Measurements from ENCODE around the gene C20orf202. TPM values are rescaled to one million over a fixed set of nuclear protein-coding genes. Genes with fewer than 3 reads are reported as not detected.

Gene C20orf202
- polyA plus RNA-seq, 2 of the 4 experiments (the other 2 are of a cell fraction): 0.12 TPM; not detected in 1

DNA sequence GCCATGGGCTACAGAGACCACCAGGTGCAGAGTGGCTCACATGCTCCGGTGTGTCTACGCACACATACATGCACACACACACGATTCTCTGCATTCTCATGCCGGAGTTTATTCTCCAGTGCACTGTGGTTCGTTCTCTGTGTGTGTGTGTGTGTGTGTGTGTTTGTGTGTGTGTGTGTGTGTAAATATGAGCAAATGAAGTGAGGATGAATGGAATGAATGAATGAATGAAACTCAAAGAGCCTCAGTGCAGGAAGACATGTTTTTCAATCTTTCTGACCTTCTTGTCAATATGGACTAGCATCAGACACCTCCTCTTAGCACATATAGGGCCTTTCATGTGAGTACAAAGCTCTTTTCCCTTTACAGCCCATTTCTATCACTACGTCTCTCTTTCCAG is 20.1 kb upstream of the C20orf202 start (continued):
- no peak for TF ChIP-seq REST (IDR thresholded peaks at IDR 0.05)
- TF ChIP-seq NR3C1 (IDR thresholded peaks at IDR 0.05): no peak
- no peak for TF ChIP-seq PHF8 (IDR thresholded peaks at IDR 0.05; ENCODE audit: borderline replicate concordance, low read depth)
- no peak for TF ChIP-seq HOXB5 (CRISPR knock-in tag; IDR thresholded peaks at IDR 0.05)

GRCh38 chr20:1184260-1184637 is 19.0 kb upstream of the C20orf202 start:
- Histone ChIP-seq H3K27ac (no peak overlapping the region), H3K4me1 (peaks cover 16% of the 10 kb centered on the region), H3K9me3 (no peaks in the 10 kb centered on the region), H3K4me3 (no peak overlapping the region; the same call in 2 of the 3 replicates), H3K4me2 (peak overlapping the region; percentile 93)
- TF ChIP-seq CBX8 (IDR thresholded peaks at IDR 0.05) (no peak), SREBF2 (IDR thresholded peaks at IDR 0.05) (no peak), ESRRA (IDR thresholded peaks at IDR 0.05; ENCODE audit: borderline replicate concordance, low read length) (no peak), ZC3H11A (IDR thresholded peaks at IDR 0.05) (no peak), POLR2AphosphoS2 (conservative IDR thresholded peaks at IDR 0.05; ENCODE audit: low read length) (no peak)
- ChIA-PET CTCF (interaction anchor here (0.8 to 5.3 kb wide), 10 partner anchors 11 to 228 kb away, joined by 3 to 91 read pairs (median 4); no protein-coding TSS in a partner anchor), POLR2A (no interaction called here)
- WGBS (ENCODE audit: missing lambda C conversion rate): 94% methylated on average over 13 of the region's 13 CpGs
- DNase-seq (ENCODE audit: low read depth in 1 of 2, low spot score in 1 of 2): no peak
- ATAC-seq: no peak
- FAIRE-seq: no peak

DNA sequence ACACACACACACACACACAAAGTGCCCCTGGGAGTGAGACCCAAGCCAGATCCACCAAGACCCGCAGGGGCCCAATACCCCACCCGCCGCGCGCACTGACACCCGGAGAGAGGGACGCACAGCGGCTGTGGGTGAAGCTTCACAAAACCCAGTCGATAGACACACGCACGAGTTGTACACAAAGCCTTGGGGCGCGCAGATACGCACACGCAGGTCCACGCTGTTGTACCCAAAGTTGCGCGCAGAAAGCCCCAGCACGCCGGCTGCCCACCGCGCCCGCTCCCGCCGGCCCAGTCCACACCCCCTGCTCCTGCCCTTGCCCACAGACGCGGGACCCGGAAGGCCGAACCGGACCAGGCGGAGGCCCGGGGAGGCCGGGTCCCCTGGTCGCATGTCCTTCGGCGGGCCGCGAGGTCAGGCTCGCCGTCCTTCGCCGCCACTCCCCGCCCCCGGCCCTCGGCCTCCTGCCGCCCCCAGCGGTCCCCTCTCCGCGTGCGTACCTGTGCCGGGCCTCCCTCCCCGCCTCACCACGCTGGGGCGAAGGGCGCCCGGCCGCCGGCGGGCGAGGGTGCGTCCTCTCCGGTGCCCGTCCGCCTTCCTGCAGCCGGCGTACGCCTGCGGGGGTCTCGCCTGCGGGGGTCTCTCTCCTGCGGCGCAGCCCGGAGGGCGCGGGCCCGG is 18.5 kb upstream of the C20orf202 start, which contains the start of gene TMEM74B:
TMEM74B (minus strand) TSS at position 344 of the 678 bp plus-strand sequence. CDS start 1,180 bp downstream, outside the sequence.
- Histone ChIP-seq H3K4me3 (peak within 1 kb of the TSS; percentile 94), H3K9me3 (no peaks in the 10 kb centered on the region), H3K27ac (peak within 1 kb of the TSS; percentile 76 to 90), H3K4me2 (peak within 1 kb of the TSS; percentile 93), H3K4me1 (peaks cover 16% of the 10 kb centered on the region)
- ChIA-PET POLR2A (no interaction called here), CTCF (interaction anchor here (0.6 to 5.3 kb wide), 19 partner anchors 12 to 370 kb away, joined by 3 to 91 read pairs (median 5); no protein-coding TSS in a partner anchor)
- no peak for DNase-seq (ENCODE audit: low read depth in 1 of 2, low spot score in 1 of 2)
- WGBS (ENCODE audit: missing lambda C conversion rate): 40% methylated on average over 45 of the region's 76 CpGs
- peak; percentile 15 to 20; a peak in 3 of 6 replicates for ATAC-seq
- FAIRE-seq: no peak
- TF ChIP-seq, protein P1, sequence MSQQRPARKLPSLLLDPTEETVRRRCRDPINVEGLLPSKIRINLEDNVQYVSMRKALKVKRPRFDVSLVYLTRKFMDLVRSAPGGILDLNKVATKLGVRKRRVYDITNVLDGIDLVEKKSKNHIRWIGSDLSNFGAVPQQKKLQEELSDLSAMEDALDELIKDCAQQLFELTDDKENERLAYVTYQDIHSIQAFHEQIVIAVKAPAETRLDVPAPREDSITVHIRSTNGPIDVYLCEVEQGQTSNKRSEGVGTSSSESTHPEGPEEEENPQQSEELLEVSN (IDR thresholded peaks at IDR 0.05; ENCODE audit: borderline replicate concordance, low read depth): 0 out of 2 replicates have a peak, but pooled peaks have one; percentile 41
- TF ChIP-seq JUN (IDR thresholded peaks at IDR 0.05): 0 out of 5 replicates have a peak, but pooled peaks of 1 of the 2 experiments have one; percentile 3
- peak; percentile 51; the same call in 1 of the 2 replicates for TF ChIP-seq PHF8 (IDR thresholded peaks at IDR 0.05; ENCODE audit: borderline replicate concordance, low read depth)
- TF ChIP-seq KDM1A (IDR thresholded peaks at IDR 0.05; ENCODE audit: low read depth): no peak
- TF ChIP-seq, protein P2, sequence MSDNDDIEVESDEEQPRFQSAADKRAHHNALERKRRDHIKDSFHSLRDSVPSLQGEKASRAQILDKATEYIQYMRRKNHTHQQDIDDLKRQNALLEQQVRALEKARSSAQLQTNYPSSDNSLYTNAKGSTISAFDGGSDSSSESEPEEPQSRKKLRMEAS (IDR thresholded peaks at IDR 0.05): peak; percentile 49

- TF ChIP-seq ZNF302 (CRISPR knock-in tag; IDR thresholded peaks at IDR 0.05) (no peak), PHF8 (IDR thresholded peaks at IDR 0.05; ENCODE audit: borderline replicate concordance, low read depth) (0 out of 2 replicates have a peak, but pooled peaks have one; percentile 11), HOXA7 (CRISPR knock-in tag; IDR thresholded peaks at IDR 0.05) (no peak)
- Histone ChIP-seq H3K4me2 (peak overlapping the region; percentile 93), H3K27ac (peak overlapping the region; percentile 76 to 90), H3K4me3 (peak overlapping the region; percentile 94), H3K4me1 (peaks cover 16% of the 10 kb centered on the region), H3K9me3 (no peaks in the 10 kb centered on the region)
- ATAC-seq (peak; percentile 44 to 67), FAIRE-seq (no peak), DNase-seq (ENCODE audit: low read depth in 1 of 2, low spot score in 1 of 2) (peak in 1 of 2 experiments; percentile 38)
- WGBS (ENCODE audit: missing lambda C conversion rate): 1% methylated on average over 16 of the region's 54 CpGs
- CTCF ChIA-PET: interaction anchor here (0.6 to 5.3 kb wide), 19 partner anchors 12 to 371 kb away, joined by 3 to 91 read pairs (median 5); partner anchors contain the start of gene SNPH
- POLR2A ChIA-PET: interaction anchor here (0.6 kb wide), 1 partner anchor 498 kb away, joined by 3 read pairs; no protein-coding TSS in a partner anchor
These were observed 17.9 kb upstream of the C20orf202 start for GRCh38 chr20:1185316-1185741.

Measured in A549 (cell line).